Upper lobe of left lung (tissue), 4 donors: ENCODE measurements around the gene OFD1.

Experiments used
- CTCF ChIP-seq, 6 experiments: fragments of 450-650 bp in 4 of 6; fragments of 200-600 bp in 2 of 6; sonication (generic) in 2 of 6; IDR thresholded peaks; one replicate each; pipeline ENCODE4 v1.5.1; 2016 to 2019; ENCODE audit warnings: antibody characterized with exemption in 6 of 6
- POLR2A ChIP-seq, 4 donors: fragments of 450-650 bp; IDR thresholded peaks; one replicate each; pipeline ENCODE4 v1.5.1; 2016 to 2017; ENCODE audit warnings: antibody characterized with exemption in 4 of 4, mild to moderate bottlenecking in 2 of 4

GRCh38 chrX:13690836-13691235 is 43.7 kb upstream of the OFD1 start:
- no peak for TF ChIP-seq CTCF (IDR thresholded peaks at IDR 0.05)
- no peak for TF ChIP-seq POLR2A (IDR thresholded peaks at IDR 0.05)
